ENCODE measurements around the gene EIF1AD.

Gene EIF1AD

DNA sequence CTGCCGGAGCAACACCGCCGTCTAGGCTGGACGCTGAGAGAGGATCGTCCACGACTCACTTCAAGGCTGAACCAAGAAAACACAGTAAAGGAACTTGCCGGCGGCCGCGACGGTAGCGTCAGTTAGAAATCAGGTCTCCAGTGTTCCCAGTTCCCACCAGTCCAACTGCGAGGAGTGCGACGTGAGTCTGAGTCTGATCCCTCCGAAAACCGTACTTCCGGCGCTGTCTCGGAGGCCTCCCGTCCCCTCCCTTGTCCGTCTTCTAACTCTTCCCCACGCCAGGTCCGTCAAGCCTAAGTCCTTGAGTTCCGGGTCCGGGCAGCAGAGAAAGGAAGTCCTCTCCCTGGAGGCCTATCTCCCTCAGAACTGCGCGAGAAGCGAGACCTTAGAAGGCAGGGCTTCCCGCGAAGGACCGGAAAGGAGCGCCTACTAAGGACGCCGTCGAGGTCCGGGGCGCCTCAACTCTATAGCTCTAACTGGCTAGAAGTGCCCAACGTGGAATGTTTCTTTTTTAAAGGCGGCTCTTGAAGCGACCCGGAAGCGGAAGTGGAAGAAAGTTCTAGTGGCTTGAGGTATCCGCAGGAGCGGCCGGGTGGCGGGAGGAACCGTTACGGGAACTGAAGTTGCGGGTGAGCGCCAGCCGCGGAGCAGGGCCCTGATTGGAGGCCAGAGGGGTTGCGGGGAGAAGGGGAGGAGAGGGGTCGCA lies at the start of gene EIF1AD, which contains the start of gene BANF1:
Gene EIF1AD (minus strand): TSS at position 216 of the 706 bp plus-strand sequence. CDS start 1,768 bp downstream, outside the sequence.
Gene BANF1 (plus strand): TSS at position 562 of the 706 bp plus-strand sequence. CDS start 748 bp downstream, outside the sequence.
- Histone ChIP-seq H3K9ac (ENCODE audit: low read length) (peak within 1 kb of the TSS; percentile 77), H3K4me3 (ENCODE audit: low read depth, low read length) (peak within 1 kb of the TSS; percentile 84), H3K27me3 (ENCODE audit: control insufficient read depth, insufficient read depth, low read length) (no peaks in the 10 kb centered on the region), H3K36me3 (ENCODE audit: control insufficient read depth, insufficient read depth, low read length) (peaks cover 52% of the 10 kb centered on the region), H3K4me1 (ENCODE audit: control insufficient read depth, insufficient read depth, low read length) (peaks cover 8% of the 10 kb centered on the region), H3K27ac (ENCODE audit: low read depth, low read length) (peak within 1 kb of the TSS; percentile 84; the same call in 1 of the 2 replicates), H3K9me3 (ENCODE audit: control insufficient read depth, insufficient read depth, low read depth, low read length) (no peaks in the 10 kb centered on the region)

- Histone ChIP-seq H3K4me1 (ENCODE audit: control insufficient read depth, insufficient read depth, low read length) (peaks cover 19% of the 10 kb centered on the region), H3K9me3 (ENCODE audit: control insufficient read depth, insufficient read depth, low read depth, low read length) (no peaks in the 10 kb centered on the region), H3K27me3 (ENCODE audit: control insufficient read depth, insufficient read depth, low read length) (no peaks in the 10 kb centered on the region; the same call in 1 of the 2 replicates), H3K9ac (ENCODE audit: low read length) (peak overlapping the region; percentile 99), H3K4me3 (ENCODE audit: low read depth, low read length) (peak overlapping the region; percentile 98), H3K27ac (ENCODE audit: low read depth, low read length) (peak overlapping the region; percentile 82), H3K36me3 (ENCODE audit: control insufficient read depth, insufficient read depth, low read length) (peaks cover 22% of the 10 kb centered on the region)
Observed at GRCh38 chr11:66051371-66051765, 49.4 kb upstream of the EIF1AD start.

- Histone ChIP-seq H3K9ac (ENCODE audit: low read length) (peak overlapping the region; percentile 99), H3K36me3 (ENCODE audit: control insufficient read depth, insufficient read depth, low read length) (peaks cover 17% of the 10 kb centered on the region), H3K27me3 (ENCODE audit: control insufficient read depth, insufficient read depth, low read length) (no peaks in the 10 kb centered on the region; the same call in 1 of the 2 replicates), H3K4me1 (ENCODE audit: control insufficient read depth, insufficient read depth, low read length) (peaks cover 19% of the 10 kb centered on the region), H3K9me3 (ENCODE audit: control insufficient read depth, insufficient read depth, low read depth, low read length) (no peaks in the 10 kb centered on the region), H3K4me3 (ENCODE audit: low read depth, low read length) (peak overlapping the region; percentile 98), H3K27ac (ENCODE audit: low read depth, low read length) (peak overlapping the region; percentile 82; the same call in 1 of the 2 replicates)
Observed at GRCh38 chr11:66050581-66051231, 48.7 kb upstream of the EIF1AD start.

DNA sequence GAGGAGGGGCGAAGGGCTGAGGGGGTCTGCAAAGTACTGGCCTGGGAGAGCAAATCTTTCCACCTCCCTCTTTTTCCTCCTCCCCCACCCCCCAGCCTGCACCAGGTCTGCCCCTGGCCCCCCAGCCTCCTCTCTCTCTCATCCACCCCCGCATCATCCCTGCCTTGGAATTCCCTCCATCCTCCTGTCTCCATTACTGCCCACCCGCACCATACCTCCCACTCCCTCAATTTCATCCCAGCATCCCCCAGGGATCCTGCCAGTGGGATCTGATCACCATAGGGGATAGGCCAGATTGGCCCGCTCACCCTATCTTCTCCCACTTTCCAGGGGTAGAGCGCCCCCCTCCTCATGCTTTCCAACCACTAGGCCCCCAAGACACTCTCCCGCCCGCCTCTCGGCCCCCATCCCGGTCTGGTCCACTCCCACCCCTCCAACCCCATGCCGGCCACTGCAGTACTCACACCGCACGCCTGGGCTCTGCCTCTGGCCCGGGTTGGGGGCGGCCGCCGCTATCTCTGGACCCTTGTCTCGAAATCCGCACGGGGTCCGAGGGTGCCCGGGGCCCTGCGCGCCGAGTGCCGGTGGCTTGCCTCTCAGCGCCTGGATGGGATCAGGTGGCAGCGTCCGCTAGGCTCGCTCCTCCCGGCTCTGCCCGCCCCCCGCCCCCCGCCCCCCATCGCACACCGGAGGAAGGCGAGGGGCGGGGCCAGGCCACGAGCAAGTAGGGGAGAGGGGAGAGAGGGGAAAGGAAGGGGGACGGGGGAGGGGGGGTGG lies 46.8 kb upstream of the EIF1AD start, which contains the start of gene GAL3ST3:
Gene GAL3ST3 (minus strand): TSS at position 615 of the 777 bp plus-strand sequence. CDS start 3,746 bp downstream, outside the sequence.
- H3K27ac ChIP-seq (ENCODE audit: low read depth, low read length), result no peak within 1 kb of the TSS
- H3K4me3 ChIP-seq (ENCODE audit: low read depth, low read length), result peak within 1 kb of the TSS; percentile 72
- peaks cover 29% of the 10 kb centered on the region for H3K4me1 ChIP-seq (ENCODE audit: control insufficient read depth, insufficient read depth, low read length)
- no peak within 1 kb of the TSS for H3K9ac ChIP-seq (ENCODE audit: low read length)
- no peaks in the 10 kb centered on the region for H3K9me3 ChIP-seq (ENCODE audit: control insufficient read depth, insufficient read depth, low read depth, low read length)
- peaks cover 6% of the 10 kb centered on the region; the same call in 1 of the 2 replicates for H3K36me3 ChIP-seq (ENCODE audit: control insufficient read depth, insufficient read depth, low read length)
- H3K27me3 ChIP-seq (ENCODE audit: control insufficient read depth, insufficient read depth, low read length), result no peaks in the 10 kb centered on the region; the same call in 1 of the 2 replicates

DNA sequence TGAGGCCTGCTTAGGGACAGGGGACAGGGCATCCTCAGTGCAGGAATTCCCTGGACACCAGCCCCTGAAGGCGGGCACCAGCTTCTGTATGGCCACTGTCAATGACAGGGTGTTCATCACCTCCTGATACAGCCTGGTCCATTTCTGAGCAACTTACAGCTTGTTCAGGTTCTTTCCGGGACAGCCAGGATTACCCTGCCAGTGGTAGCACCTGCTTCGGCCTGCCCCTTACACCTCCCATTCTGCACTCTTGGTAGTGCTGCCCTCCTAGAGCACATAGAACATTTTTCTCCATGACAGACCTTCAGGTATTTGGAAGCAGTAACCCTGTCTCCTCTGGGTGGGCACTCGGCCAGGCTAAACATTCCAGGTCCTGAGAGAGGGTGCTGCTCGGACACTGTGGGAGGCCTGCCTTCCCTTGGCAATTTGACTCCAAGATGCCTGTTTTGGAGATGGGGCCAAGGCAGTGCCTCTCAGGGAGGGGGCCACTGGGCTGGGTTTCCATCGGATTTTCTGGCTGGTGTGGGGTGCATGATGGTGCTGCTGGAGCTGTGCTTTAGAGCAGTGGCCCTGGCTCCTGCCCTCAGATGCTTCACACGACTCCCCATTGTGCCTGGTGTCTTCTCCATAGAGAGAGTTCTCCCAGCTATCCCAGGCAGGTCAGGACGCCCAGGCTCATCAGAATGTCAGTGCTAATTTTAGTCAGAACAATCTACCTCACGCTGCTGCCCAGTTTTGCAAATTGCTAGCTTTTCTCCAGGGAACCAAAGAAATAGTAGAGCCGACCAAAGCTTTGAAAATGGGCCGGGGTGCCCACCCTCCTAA lies 45.8 kb upstream of the EIF1AD start:
- Histone ChIP-seq H3K9ac (ENCODE audit: low read length) (no peak overlapping the region), H3K4me3 (ENCODE audit: low read depth, low read length) (peak overlapping the region; percentile 72; the same call in 1 of the 2 replicates), H3K27me3 (ENCODE audit: control insufficient read depth, insufficient read depth, low read length) (no peaks in the 10 kb centered on the region; the same call in 1 of the 2 replicates), H3K36me3 (ENCODE audit: control insufficient read depth, insufficient read depth, low read length) (peaks cover 9% of the 10 kb centered on the region; the same call in 1 of the 2 replicates), H3K9me3 (ENCODE audit: control insufficient read depth, insufficient read depth, low read depth, low read length) (no peaks in the 10 kb centered on the region), H3K27ac (ENCODE audit: low read depth, low read length) (no peak overlapping the region), H3K4me1 (ENCODE audit: control insufficient read depth, insufficient read depth, low read length) (peaks cover 23% of the 10 kb centered on the region)

GRCh38 chr11:66046901-66047300 lies 44.9 kb upstream of the EIF1AD start:
- Histone ChIP-seq H3K4me3 (ENCODE audit: low read depth, low read length) (no peak overlapping the region), H3K27me3 (ENCODE audit: control insufficient read depth, insufficient read depth, low read length) (no peaks in the 10 kb centered on the region; the same call in 1 of the 2 replicates), H3K9me3 (ENCODE audit: control insufficient read depth, insufficient read depth, low read depth, low read length) (no peaks in the 10 kb centered on the region), H3K9ac (ENCODE audit: low read length) (no peak overlapping the region), H3K36me3 (ENCODE audit: control insufficient read depth, insufficient read depth, low read length) (peaks cover 9% of the 10 kb centered on the region; the same call in 1 of the 2 replicates), H3K4me1 (ENCODE audit: control insufficient read depth, insufficient read depth, low read length) (peaks cover 23% of the 10 kb centered on the region), H3K27ac (ENCODE audit: low read depth, low read length) (no peak overlapping the region)

DNA sequence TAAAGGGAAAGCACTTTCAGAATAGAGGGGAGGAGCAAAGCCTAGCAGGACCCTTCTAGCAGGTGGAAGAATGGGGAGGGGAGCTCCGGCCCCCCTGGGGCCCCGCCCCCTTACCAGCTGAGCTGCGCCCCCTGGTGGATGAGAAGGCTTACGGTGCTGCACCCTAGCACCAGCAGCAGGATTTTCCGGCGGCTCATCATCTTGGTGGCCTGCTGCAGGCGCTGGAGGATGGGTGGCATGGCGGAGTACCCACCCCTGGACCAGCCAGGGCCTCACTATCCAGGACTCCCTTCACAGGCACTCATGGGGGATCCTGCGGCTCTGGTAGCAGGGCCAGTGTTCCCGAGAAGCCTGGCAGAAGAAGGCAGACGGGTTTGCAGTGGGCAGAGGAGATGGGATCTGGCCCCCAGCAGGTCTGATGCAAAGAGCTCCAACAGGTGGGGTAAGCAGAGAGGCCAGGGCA lies 43.3 kb upstream of the EIF1AD start:
- Histone ChIP-seq H3K4me1 (ENCODE audit: control insufficient read depth, insufficient read depth, low read length) (peaks cover 14% of the 10 kb centered on the region), H3K36me3 (ENCODE audit: control insufficient read depth, insufficient read depth, low read length) (peaks cover 15% of the 10 kb centered on the region; the same call in 1 of the 2 replicates), H3K4me3 (ENCODE audit: low read depth, low read length) (no peak overlapping the region), H3K9me3 (ENCODE audit: control insufficient read depth, insufficient read depth, low read depth, low read length) (no peaks in the 10 kb centered on the region), H3K9ac (ENCODE audit: low read length) (no peak overlapping the region), H3K27ac (ENCODE audit: low read depth, low read length) (no peak overlapping the region), H3K27me3 (ENCODE audit: control insufficient read depth, insufficient read depth, low read length) (no peaks in the 10 kb centered on the region; the same call in 1 of the 2 replicates)

DNA sequence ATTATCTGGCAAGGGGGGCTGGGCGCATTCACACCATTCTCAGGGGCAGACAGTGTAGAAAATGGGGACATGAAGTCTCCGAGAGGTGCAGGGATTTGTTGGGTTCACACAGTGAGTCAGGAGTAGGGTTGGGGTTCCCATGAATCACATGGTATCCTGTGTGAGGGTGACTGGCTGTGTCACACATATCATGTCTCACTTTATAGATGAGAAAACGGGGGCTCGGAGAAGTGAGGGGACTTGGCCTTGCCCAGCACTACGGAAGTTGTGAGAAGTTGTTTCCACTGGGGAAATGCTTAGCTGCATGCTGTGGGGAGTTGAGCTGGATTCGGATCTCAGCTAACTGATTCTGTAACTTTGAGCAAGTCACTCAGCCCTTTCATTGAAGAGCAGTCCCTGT lies 42.8 kb upstream of the EIF1AD start:
- Histone ChIP-seq H3K9ac (ENCODE audit: low read length) (no peak overlapping the region), H3K36me3 (ENCODE audit: control insufficient read depth, insufficient read depth, low read length) (peaks cover 15% of the 10 kb centered on the region; the same call in 1 of the 2 replicates), H3K27ac (ENCODE audit: low read depth, low read length) (no peak overlapping the region), H3K9me3 (ENCODE audit: control insufficient read depth, insufficient read depth, low read depth, low read length) (no peaks in the 10 kb centered on the region), H3K4me1 (ENCODE audit: control insufficient read depth, insufficient read depth, low read length) (peaks cover 14% of the 10 kb centered on the region), H3K27me3 (ENCODE audit: control insufficient read depth, insufficient read depth, low read length) (no peaks in the 10 kb centered on the region; the same call in 1 of the 2 replicates), H3K4me3 (ENCODE audit: low read depth, low read length) (no peak overlapping the region)

- H3K9me3 ChIP-seq (ENCODE audit: control insufficient read depth, insufficient read depth, low read depth, low read length), result no peaks in the 10 kb centered on the region
- H3K4me1 ChIP-seq (ENCODE audit: control insufficient read depth, insufficient read depth, low read length), result peaks cover 10% of the 10 kb centered on the region
- no peaks in the 10 kb centered on the region for H3K27me3 ChIP-seq (ENCODE audit: control insufficient read depth, insufficient read depth, low read length)
- H3K4me3 ChIP-seq (ENCODE audit: low read depth, low read length), result no peak overlapping the region
- H3K36me3 ChIP-seq (ENCODE audit: control insufficient read depth, insufficient read depth, low read length), result peaks cover 15% of the 10 kb centered on the region; the same call in 1 of the 2 replicates
- no peak overlapping the region for H3K9ac ChIP-seq (ENCODE audit: low read length)
- H3K27ac ChIP-seq (ENCODE audit: low read depth, low read length), result no peak overlapping the region
Observed at GRCh38 chr11:66042996-66043906, 41.3 kb upstream of the EIF1AD start.

Measured in HUES6 (cell line).